Thymus (tissue), 11 donors: ENCODE measurements around the gene SATB2. TPM values are rescaled to one million over a fixed set of nuclear protein-coding genes. Genes with fewer than 3 reads are reported as not detected.

ENCODE experiments used
- DNase-seq, 9 donors: peaks; one replicate each; pipeline ENCODE4 v3.0.0-alpha.2; 2013; ENCODE audit warnings: low spot score in 9 of 9, low read depth in 6 of 9, missing footprints in 1 of 9
- H3K27ac ChIP-seq, 2 donors: one replicate each; pipeline ENCODE4 v1.5.1; 2013; ENCODE audit warnings: control low read depth in 1 of 2, low read depth in 1 of 2, low read length in 1 of 2, mild to moderate bottlenecking in 1 of 2, moderate library complexity in 1 of 2
- H3K27me3 ChIP-seq, 2 donors: one replicate each; pipeline ENCODE4 v1.5.1; 2013; ENCODE audit warnings: low read length in 1 of 2; ENCODE audit not compliant: control insufficient read depth in 2 of 2, insufficient read depth in 1 of 2
- H3K36me3 ChIP-seq, 2 donors: one replicate each; pipeline ENCODE4 v1.5.1; 2013; ENCODE audit warnings: low read length in 1 of 2, mild to moderate bottlenecking in 1 of 2, moderate library complexity in 1 of 2; ENCODE audit not compliant: control insufficient read depth in 2 of 2, insufficient read depth in 2 of 2
- H3K4me1 ChIP-seq, 2 donors: one replicate each; pipeline ENCODE4 v1.5.1; 2013; ENCODE audit warnings: low read length in 2 of 2; ENCODE audit not compliant: control insufficient read depth in 2 of 2, insufficient read depth in 2 of 2
- H3K4me3 ChIP-seq, 2 donors: one replicate each; pipeline ENCODE4 v1.5.1; 2013; ENCODE audit warnings: low read length in 2 of 2, control low read depth in 1 of 2, mild to moderate bottlenecking in 1 of 2
- H3K9me3 ChIP-seq, 2 donors: one replicate each; pipeline ENCODE4 v1.5.1; 2013; ENCODE audit warnings: low read length in 1 of 2, mild to moderate bottlenecking in 1 of 2; ENCODE audit not compliant: control insufficient read depth in 2 of 2, insufficient read depth in 1 of 2
- WGBS: extraction: QIAGEN DNeasy Blood & Tissue Kit; methylation state at CpG from one replicate; pipeline ENCODE4 v1.1.7; 2013; 5-methylcytosine and 5-hydroxymethylcytosine counted together
- polyA plus RNA-seq: library from polyadenylated mRNA; stranded (reverse); fragments of 200-250 nt; gene quantifications from one replicate; pipeline ENCODE4 v1.2.3, GENCODE V29; 2013
- total RNA-seq: library from RNA; stranded (reverse); fragments of 120-200 nt; gene quantifications from one replicate; pipeline ENCODE4 v1.2.4, GENCODE V29; 2013
- donor health status: healthy.

Gene SATB2
- total and polyA plus RNA-seq, 2 donors = 0.38 to 0.73 TPM

- Histone ChIP-seq H3K9me3 (no peaks in the 10 kb centered on the region), H3K4me1 (no peaks in the 10 kb centered on the region), H3K27ac (no peak overlapping the region), H3K36me3 (no peaks in the 10 kb centered on the region), H3K27me3 (peaks cover 0 to 3% of the 10 kb centered on the region in 2 donors), H3K4me3 (no peak overlapping the region)
- WGBS = 96% methylated on average over 1 of the region's 1 CpG
- DNase-seq = no peak
Observed at GRCh38 chr2:199484927-199485326, 27.2 kb upstream of the SATB2 start.

- no peaks in the 10 kb centered on the region for H3K4me1 ChIP-seq
- 90% methylated on average over 2 of the region's 2 CpGs for WGBS
- peaks cover 0 to 4% of the 10 kb centered on the region in 2 donors for H3K27me3 ChIP-seq
- no peak overlapping the region for H3K4me3 ChIP-seq
- no peaks in the 10 kb centered on the region for H3K9me3 ChIP-seq
- H3K36me3 ChIP-seq = no peaks in the 10 kb centered on the region
- DNase-seq = no peak
- H3K27ac ChIP-seq = no peak overlapping the region
Observed at GRCh38 chr2:199480966-199481365, 23.2 kb upstream of the SATB2 start.

GRCh38 chr2:199477277-199477834, 19.6 kb upstream of the SATB2 start:
- WGBS = 82% methylated on average over 2 of the region's 2 CpGs
- Histone ChIP-seq H3K36me3 (no peaks in the 10 kb centered on the region), H3K4me3 (no peak overlapping the region), H3K27ac (no peak overlapping the region), H3K27me3 (peaks cover 5 to 29% of the 10 kb centered on the region in 2 donors), H3K9me3 (no peaks in the 10 kb centered on the region), H3K4me1 (no peaks in the 10 kb centered on the region)
- DNase-seq = no peak

- DNase-seq = no peak
- Histone ChIP-seq H3K36me3 (no peaks in the 10 kb centered on the region), H3K27ac (no peak overlapping the region), H3K4me3 (no peak overlapping the region), H3K4me1 (peaks cover 0 to 2% of the 10 kb centered on the region in 2 donors), H3K9me3 (peaks cover 0 to 4% of the 10 kb centered on the region in 2 donors), H3K27me3 (peaks cover 55 to 83% of the 10 kb centered on the region in 2 donors)
- 6% methylated on average over 35 of the region's 35 CpGs for WGBS
Observed at GRCh38 chr2:199471443-199472057, 13.8 kb upstream of the SATB2 start.

- no peak for DNase-seq
Observed at GRCh38 chr2:199470672-199471442, 13.1 kb upstream of the SATB2 start.

GRCh38 chr2:199470361-199470671, 12.6 kb upstream of the SATB2 start:
- Histone ChIP-seq H3K9me3 (peaks cover 0 to 4% of the 10 kb centered on the region in 2 donors), H3K36me3 (no peaks in the 10 kb centered on the region), H3K27ac (no peak overlapping the region), H3K4me1 (peaks cover 0 to 2% of the 10 kb centered on the region in 2 donors), H3K27me3 (peaks cover 64 to 94% of the 10 kb centered on the region in 2 donors), H3K4me3 (no peak overlapping the region)
- DNase-seq = no peak
- WGBS = 6% methylated on average over 11 of the region's 11 CpGs

More at GRCh38 chr2:199470672-199471442, 13.1 kb upstream of the SATB2 start:
- Histone ChIP-seq H3K27ac (no peak overlapping the region), H3K36me3 (no peaks in the 10 kb centered on the region), H3K27me3 (peaks cover 62 to 90% of the 10 kb centered on the region in 2 donors), H3K4me1 (peaks cover 0 to 2% of the 10 kb centered on the region in 2 donors), H3K9me3 (peaks cover 0 to 4% of the 10 kb centered on the region in 2 donors), H3K4me3 (no peak overlapping the region)
- 5% methylated on average over 48 of the region's 48 CpGs for WGBS

GRCh38 chr2:199469514-199470360, 12.0 kb upstream of the SATB2 start:
- H3K27me3 ChIP-seq = peaks cover 69 to 96% of the 10 kb centered on the region in 2 donors
- WGBS = 7% methylated on average over 30 of the region's 30 CpGs
- no peaks in the 10 kb centered on the region for H3K36me3 ChIP-seq
- H3K27ac ChIP-seq = no peak overlapping the region
- no peak overlapping the region for H3K4me3 ChIP-seq
- peaks cover 0 to 2% of the 10 kb centered on the region in 2 donors for H3K4me1 ChIP-seq
- H3K9me3 ChIP-seq = peaks cover 0 to 4% of the 10 kb centered on the region in 2 donors
- no peak for DNase-seq

GRCh38 chr2:199468561-199469513, 11.1 kb upstream of the SATB2 start:
- 7% methylated on average over 55 of the region's 55 CpGs for WGBS
- H3K27me3 ChIP-seq = peaks cover 76 to 96% of the 10 kb centered on the region in 2 donors

More at GRCh38 chr2:199468561-199469513, 11.1 kb upstream of the SATB2 start:
- Histone ChIP-seq H3K9me3 (peaks cover 0 to 4% of the 10 kb centered on the region in 2 donors), H3K27ac (no peak overlapping the region), H3K36me3 (no peaks in the 10 kb centered on the region), H3K4me3 (no peak overlapping the region), H3K4me1 (peaks cover 0 to 5% of the 10 kb centered on the region in 2 donors)
- DNase-seq = no peak
